Keratinocyte (primary cell): ENCODE measurements around the gene BDKRB2. TPM values are rescaled to one million over a fixed set of nuclear protein-coding genes. Genes with fewer than 3 reads are reported as not detected.

Source experiments
- DNase-seq: peaks from one replicate; pipeline ENCODE4 v3.0.0-alpha.2; 2011; ENCODE audit warnings: low read depth, missing footprints, low spot score
- FAIRE-seq: peaks from 2 replicates; lab custom pipeline; 2011; peaks lifted over from hg19 to GRCh38; lab: Jason Lieb, UNC
- H2AFZ ChIP-seq: 2 replicates; pipeline ENCODE4 v1.6.0; 2012; ENCODE audit warnings: low read length, control low read depth, inconsistent platforms; ENCODE audit not compliant: control insufficient read depth
- H3K27ac ChIP-seq: 2 replicates; pipeline ENCODE4 v1.5.1; 2011; ENCODE audit warnings: low read length; ENCODE audit not compliant: control insufficient read depth, insufficient read depth
- H3K27me3 ChIP-seq: 3 replicates; pipeline ENCODE4 v1.6.0; 2011; ENCODE audit warnings: low read length; ENCODE audit not compliant: control insufficient read depth, insufficient read depth; ENCODE audit errors: extremely low read depth
- H3K36me3 ChIP-seq, 2 experiments: 2 replicates in 1 of 2; 3 replicates in 1 of 2; pipeline ENCODE4 v1.5.1; 2011; ENCODE audit warnings: low read length in 2 of 2, mild to moderate bottlenecking in 1 of 2; ENCODE audit not compliant: control insufficient read depth in 2 of 2, insufficient read depth in 2 of 2; ENCODE audit errors: extremely low read depth in 1 of 2
- H3K4me1 ChIP-seq: 3 replicates; pipeline ENCODE4 v1.5.1; 2011; ENCODE audit warnings: low read length; ENCODE audit not compliant: control insufficient read depth, insufficient read depth; ENCODE audit errors: extremely low read depth
- H3K4me2 ChIP-seq: 3 replicates; pipeline ENCODE4 v1.6.0; 2011; ENCODE audit warnings: low read depth, low read length; ENCODE audit not compliant: control insufficient read depth, insufficient read depth; ENCODE audit errors: extremely low read depth
- H3K4me3 ChIP-seq, 3 experiments: fragments of 200-600 bp in 1 of 3; sonication (generic) in 1 of 3; 2 replicates in 2 of 3; 3 replicates in 1 of 3; pipeline ENCODE4 v1.5.1; 2011 to 2016; ENCODE audit warnings: low read length in 3 of 3, mild to moderate bottlenecking in 3 of 3, control low read depth in 2 of 3, inconsistent platforms in 1 of 3, low read depth in 1 of 3, mixed read lengths in 1 of 3, mixed run types in 1 of 3, moderate library complexity in 1 of 3; ENCODE audit not compliant: control insufficient read depth in 2 of 3, insufficient read depth in 2 of 3; ENCODE audit errors: extremely low read depth in 1 of 3
- H3K79me2 ChIP-seq: 2 replicates; pipeline ENCODE4 v1.6.0; 2012; ENCODE audit warnings: low read length; ENCODE audit not compliant: control insufficient read depth, insufficient read depth
- H3K9ac ChIP-seq: 3 replicates; pipeline ENCODE4 v1.6.0; 2011; ENCODE audit warnings: low read length; ENCODE audit not compliant: control insufficient read depth, insufficient read depth; ENCODE audit errors: extremely low read depth
- H3K9me1 ChIP-seq: 3 replicates; pipeline ENCODE4 v1.6.0; 2011; ENCODE audit warnings: low read length; ENCODE audit not compliant: control insufficient read depth, insufficient read depth; ENCODE audit errors: extremely low read depth
- H3K9me3 ChIP-seq: 2 replicates; pipeline ENCODE4 v1.5.1; 2012; ENCODE audit warnings: low read depth, low read length; ENCODE audit not compliant: control insufficient read depth
- H4K20me1 ChIP-seq: 3 replicates; pipeline ENCODE4 v1.6.0; 2011; ENCODE audit warnings: low read length; ENCODE audit not compliant: control insufficient read depth, insufficient read depth; ENCODE audit errors: extremely low read depth
- EZH2 ChIP-seq: IDR thresholded peaks from one replicate; pipeline ENCODE4 v1.6.1; 2012; ENCODE audit warnings: inconsistent platforms, mild to moderate bottlenecking, low read length, moderate library complexity
- dilution Hi-C: fragments of 300-500 bp; cut with MboI; formaldehyde crosslinking; loops from one replicate; pipeline ENCODE4 v1.7.0; 2020; ENCODE audit warnings: low sequenced_read_pairs; ENCODE audit not compliant: extremely low pct_ligation_motif_present
- polyA plus RNA-seq, 5 experiments: library from polyadenylated mRNA; depleted of rRNA in 3 of 5; stranded (reverse) in 3 of 5; stranded (forward) in 1 of 5; unstranded in 1 of 5; fragments of >200 nt; gene quantifications; 1 replicate in 1 of 5; 2 replicates in 3 of 5; 3 replicates in 1 of 5; pipeline versions ENCODE4 v1.2.1 to v1.2.3, GENCODE V29; 2011 to 2012; ENCODE audit warnings: missing spikeins in 2 of 5, low read depth in 1 of 5, low replicate concordance in 1 of 5
- TF ChIP-seq, protein P1 (sequence below), 3 experiments: IDR thresholded peaks in 1 of 3; conservative IDR thresholded peaks in 1 of 3; optimal IDR thresholded peaks in 1 of 3; 2 replicates in 2 of 3; 3 replicates in 1 of 3; pipeline versions ENCODE3 to v1.5.1; 2011; ENCODE audit warnings: low read length in 3 of 3, mild to moderate bottlenecking in 3 of 3, moderate library complexity in 2 of 3, control low read depth in 1 of 3, inconsistent platforms in 1 of 3; ENCODE audit not compliant: insufficient read depth in 2 of 3; ENCODE audit errors: extremely low read depth in 1 of 3

Gene BDKRB2
- polyA plus RNA-seq, 1 donor (not counting 4 experiments of a cell fraction or from before 2014, with no cell fraction given), result 13.2 TPM

DNA sequence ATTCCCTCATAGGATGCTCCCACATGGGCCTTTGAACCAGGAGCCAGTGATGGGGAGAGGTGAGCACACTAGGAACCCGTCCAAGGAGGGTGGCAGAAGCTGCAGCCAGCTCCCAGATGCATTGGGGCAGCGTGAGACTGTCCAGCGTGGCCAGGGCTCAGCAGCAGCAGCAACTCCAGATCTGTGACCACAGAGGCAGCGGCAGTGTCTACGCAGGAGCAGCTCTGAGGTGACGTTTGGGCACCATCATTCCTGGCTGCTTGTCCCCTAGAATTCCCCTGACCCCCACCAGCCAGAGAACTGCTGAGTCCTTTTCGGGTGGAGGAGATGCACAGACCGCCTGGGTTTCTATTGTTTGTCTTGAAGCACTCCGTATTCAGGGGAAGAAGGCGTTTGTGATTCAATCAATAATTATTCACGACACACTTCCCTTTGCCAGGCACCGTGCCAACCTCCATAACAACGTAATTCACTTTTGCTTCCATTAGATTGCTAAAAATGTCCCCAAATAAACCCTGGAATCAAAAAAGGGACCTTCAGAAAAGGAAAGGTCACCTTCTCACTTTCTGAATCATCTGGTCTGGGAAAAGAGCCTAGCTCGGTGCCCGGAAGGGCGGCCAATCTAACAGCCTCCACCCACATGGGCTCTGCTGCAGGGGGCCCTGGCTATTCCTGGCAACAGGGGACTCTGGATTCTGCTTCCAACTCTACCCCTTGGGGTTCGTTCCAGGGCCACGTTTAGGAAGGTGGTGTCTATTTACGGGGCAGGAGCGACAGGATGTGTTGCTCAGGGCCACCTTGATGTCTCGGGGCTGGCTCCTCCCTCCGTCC lies 11.4 kb upstream of the BDKRB2 start:
- dilution Hi-C loops, result no loop called here
- FAIRE-seq, result no peak
- H3K9me3 ChIP-seq, result no peaks in the 10 kb centered on the region

GRCh38 chr14:96194262-96194656 lies 10.4 kb upstream of the BDKRB2 start:
- Histone ChIP-seq H3K9me1 (no peaks in the 10 kb centered on the region), H3K4me3 (no peak overlapping the region), H3K36me3 (no peaks in the 10 kb centered on the region), H4K20me1 (no peaks in the 10 kb centered on the region), H3K79me2 (no peaks in the 10 kb centered on the region), H3K27ac (no peak overlapping the region), H3K27me3 (peaks cover 12% of the 10 kb centered on the region), H3K4me1 (peaks cover 4% of the 10 kb centered on the region), H2AFZ (no peak overlapping the region), H3K4me2 (no peak overlapping the region), H3K9ac (no peak overlapping the region), H3K9me3 (no peaks in the 10 kb centered on the region)
- dilution Hi-C loops, result no loop called here
- FAIRE-seq (no peak), DNase-seq (no peak)
- no peak for TF ChIP-seq EZH2
- TF ChIP-seq, protein P1, sequence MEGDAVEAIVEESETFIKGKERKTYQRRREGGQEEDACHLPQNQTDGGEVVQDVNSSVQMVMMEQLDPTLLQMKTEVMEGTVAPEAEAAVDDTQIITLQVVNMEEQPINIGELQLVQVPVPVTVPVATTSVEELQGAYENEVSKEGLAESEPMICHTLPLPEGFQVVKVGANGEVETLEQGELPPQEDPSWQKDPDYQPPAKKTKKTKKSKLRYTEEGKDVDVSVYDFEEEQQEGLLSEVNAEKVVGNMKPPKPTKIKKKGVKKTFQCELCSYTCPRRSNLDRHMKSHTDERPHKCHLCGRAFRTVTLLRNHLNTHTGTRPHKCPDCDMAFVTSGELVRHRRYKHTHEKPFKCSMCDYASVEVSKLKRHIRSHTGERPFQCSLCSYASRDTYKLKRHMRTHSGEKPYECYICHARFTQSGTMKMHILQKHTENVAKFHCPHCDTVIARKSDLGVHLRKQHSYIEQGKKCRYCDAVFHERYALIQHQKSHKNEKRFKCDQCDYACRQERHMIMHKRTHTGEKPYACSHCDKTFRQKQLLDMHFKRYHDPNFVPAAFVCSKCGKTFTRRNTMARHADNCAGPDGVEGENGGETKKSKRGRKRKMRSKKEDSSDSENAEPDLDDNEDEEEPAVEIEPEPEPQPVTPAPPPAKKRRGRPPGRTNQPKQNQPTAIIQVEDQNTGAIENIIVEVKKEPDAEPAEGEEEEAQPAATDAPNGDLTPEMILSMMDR (optimal IDR thresholded peaks at IDR 0.05 in 1 of 3, IDR thresholded peaks at IDR 0.05 in 1 of 3, conservative IDR thresholded peaks at IDR 0.05 in 1 of 3; ENCODE audit: extremely low read depth in 1 of 3, insufficient read depth in 2 of 3, low read length in 3 of 3), result no peak

More for the DNA sequence above, 11.4 kb upstream of the BDKRB2 start:
- no peak overlapping the region for H3K27ac ChIP-seq
- H3K79me2 ChIP-seq, result no peaks in the 10 kb centered on the region
- H3K27me3 ChIP-seq, result peaks cover 16% of the 10 kb centered on the region
- TF ChIP-seq, protein P1 (optimal IDR thresholded peaks at IDR 0.05 in 1 of 3, IDR thresholded peaks at IDR 0.05 in 1 of 3, conservative IDR thresholded peaks at IDR 0.05 in 1 of 3; ENCODE audit: extremely low read depth in 1 of 3, insufficient read depth in 2 of 3, low read length in 3 of 3), result no peak
- TF ChIP-seq EZH2, result no peak
- no peaks in the 10 kb centered on the region for H3K9me1 ChIP-seq
- no peak overlapping the region for H3K9ac ChIP-seq
- no peak overlapping the region for H2AFZ ChIP-seq
- no peak overlapping the region for H3K4me2 ChIP-seq
- H4K20me1 ChIP-seq, result no peaks in the 10 kb centered on the region
- no peaks in the 10 kb centered on the region for H3K4me1 ChIP-seq
- H3K36me3 ChIP-seq, result no peaks in the 10 kb centered on the region
- H3K4me3 ChIP-seq, result no peak overlapping the region
- DNase-seq, result no peak
